GM12865 (cell line): ENCODE measurements around the gene CYB5R3.
A peak's percentile ranks its signal among the peaks of the same experiment; 100 is the strongest.

ENCODE experiments used
- DNase-seq: peaks from one replicate; pipeline ENCODE4 v3.0.0; 2010; ENCODE audit warnings: low read depth
- H3K4me3 ChIP-seq: 2 replicates; pipeline ENCODE4 v1.5.1; 2011; ENCODE audit warnings: mild to moderate bottlenecking, low read depth, low read length, control low read depth
- TF ChIP-seq, protein P1 (sequence below): IDR thresholded peaks from 2 replicates; pipeline ENCODE4 v1.5.1; 2011; ENCODE audit warnings: low read length, control low read depth, low read depth, inconsistent platforms; ENCODE audit not compliant: insufficient read depth; ENCODE audit errors: missing control alignments

Gene CYB5R3

GRCh38 chr22:42656578-42656977, 7.4 kb upstream of the CYB5R3 start:
- DNase-seq = no peak
- TF ChIP-seq, protein P1, sequence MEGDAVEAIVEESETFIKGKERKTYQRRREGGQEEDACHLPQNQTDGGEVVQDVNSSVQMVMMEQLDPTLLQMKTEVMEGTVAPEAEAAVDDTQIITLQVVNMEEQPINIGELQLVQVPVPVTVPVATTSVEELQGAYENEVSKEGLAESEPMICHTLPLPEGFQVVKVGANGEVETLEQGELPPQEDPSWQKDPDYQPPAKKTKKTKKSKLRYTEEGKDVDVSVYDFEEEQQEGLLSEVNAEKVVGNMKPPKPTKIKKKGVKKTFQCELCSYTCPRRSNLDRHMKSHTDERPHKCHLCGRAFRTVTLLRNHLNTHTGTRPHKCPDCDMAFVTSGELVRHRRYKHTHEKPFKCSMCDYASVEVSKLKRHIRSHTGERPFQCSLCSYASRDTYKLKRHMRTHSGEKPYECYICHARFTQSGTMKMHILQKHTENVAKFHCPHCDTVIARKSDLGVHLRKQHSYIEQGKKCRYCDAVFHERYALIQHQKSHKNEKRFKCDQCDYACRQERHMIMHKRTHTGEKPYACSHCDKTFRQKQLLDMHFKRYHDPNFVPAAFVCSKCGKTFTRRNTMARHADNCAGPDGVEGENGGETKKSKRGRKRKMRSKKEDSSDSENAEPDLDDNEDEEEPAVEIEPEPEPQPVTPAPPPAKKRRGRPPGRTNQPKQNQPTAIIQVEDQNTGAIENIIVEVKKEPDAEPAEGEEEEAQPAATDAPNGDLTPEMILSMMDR = no peak
- H3K4me3 ChIP-seq = no peak overlapping the region

- no peak overlapping the region for H3K4me3 ChIP-seq
- TF ChIP-seq, protein P1 = no peak
- DNase-seq = peak; percentile 92
These were observed 6.5 kb upstream of the CYB5R3 start for GRCh38 chr22:42655693-42656092.

DNA sequence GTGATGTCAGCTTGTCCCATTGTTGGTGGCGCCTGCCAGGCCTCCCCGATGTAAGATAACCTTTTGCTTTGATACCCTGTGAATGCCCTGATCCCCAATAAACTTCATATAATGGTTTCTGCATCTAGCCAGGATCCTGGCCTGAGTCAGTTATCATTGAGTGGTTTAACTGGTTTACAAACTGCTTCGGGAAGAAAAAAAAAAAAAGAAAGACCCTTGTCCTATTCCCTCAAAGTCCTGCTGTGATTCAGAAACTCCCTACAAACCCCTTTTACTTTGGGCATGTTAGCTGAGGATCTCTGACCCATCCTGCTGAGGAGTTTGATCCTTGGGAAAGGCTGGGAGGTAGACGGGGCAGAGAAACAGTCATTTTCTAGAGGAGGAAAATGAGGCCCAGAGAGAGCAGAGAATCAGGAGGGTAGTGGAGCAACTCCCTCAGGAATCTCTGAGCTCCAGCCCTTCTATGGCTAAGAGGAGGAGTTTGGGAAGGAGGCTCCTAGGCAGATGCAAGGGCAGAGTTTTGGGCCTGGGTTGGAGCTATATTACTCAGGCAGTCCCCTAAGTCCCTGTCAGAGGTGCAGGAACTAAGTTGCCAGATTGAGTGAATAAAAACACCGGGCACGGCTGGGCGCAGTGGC, 5.4 kb upstream of the CYB5R3 start:
- no peak overlapping the region for H3K4me3 ChIP-seq
- TF ChIP-seq, protein P1 = no peak
- no peak for DNase-seq

DNA sequence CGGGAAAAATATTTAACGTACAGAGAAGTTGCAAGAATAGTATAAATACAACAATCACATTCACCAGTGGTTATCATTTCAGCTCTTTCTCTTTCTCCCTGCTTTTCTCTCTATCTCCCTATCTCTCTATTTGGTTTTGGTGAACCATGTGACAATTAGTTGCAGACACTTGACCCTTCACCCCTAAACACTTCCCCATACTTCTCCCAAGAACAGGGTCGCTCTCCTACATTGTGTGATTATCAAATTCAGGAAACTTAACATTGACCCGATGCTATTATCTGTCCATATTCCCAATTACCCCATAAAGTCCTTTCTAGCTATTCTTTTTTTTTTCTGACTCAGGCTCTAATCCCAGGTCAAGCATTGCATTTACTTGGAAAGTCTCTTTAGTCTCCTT, 4.8 kb upstream of the CYB5R3 start:
- TF ChIP-seq, protein P1 = no peak
- H3K4me3 ChIP-seq = no peak overlapping the region
- DNase-seq = no peak

GRCh38 chr22:42651134-42651533, 1.9 kb upstream of the CYB5R3 start:
- H3K4me3 ChIP-seq = no peak overlapping the region
- DNase-seq = no peak
- TF ChIP-seq, protein P1 = no peak

- DNase-seq = peak; percentile 62
These were observed 585 bp downstream of the CYB5R3 start for GRCh38 chr22:42648368-42649245.

More at GRCh38 chr22:42648368-42649245, 585 bp downstream of the CYB5R3 start:
- TF ChIP-seq, protein P1 = no peak
- peak overlapping the region; percentile 73 for H3K4me3 ChIP-seq
